ENCODE data around the gene DEPDC1B.
"Not testable (repeated sequence)": the region's sequence is repeated elsewhere in the genome, so short reads cannot be mapped to it uniquely, and the experiment has no call there.

The DEPDC1B gene

GRCh38 chr5:60638300-60638699 lies 61.7 kb downstream of the DEPDC1B start:
- DNase-seq: no peak

- no peak for DNase-seq
These were observed 63.3 kb downstream of the DEPDC1B start for GRCh38 chr5:60636644-60637043.

- DNase-seq: no peak
These were observed 64.0 kb downstream of the DEPDC1B start for GRCh38 chr5:60636001-60636400.

GRCh38 chr5:60634051-60634450 lies 65.9 kb downstream of the DEPDC1B start:
- no peak for DNase-seq

GRCh38 chr5:60633341-60633740 lies 66.6 kb downstream of the DEPDC1B start:
- no peak for DNase-seq

- no peak for DNase-seq
These were observed 67.8 kb downstream of the DEPDC1B start for GRCh38 chr5:60632153-60632552.

- DNase-seq: no peak
These were observed 69.1 kb downstream of the DEPDC1B start for GRCh38 chr5:60630836-60631235.

- DNase-seq: no peak
These were observed 69.8 kb downstream of the DEPDC1B start for GRCh38 chr5:60630179-60630578.

GRCh38 chr5:60624875-60625274 lies 75.1 kb downstream of the DEPDC1B start:
- DNase-seq: not testable (repeated sequence)

- DNase-seq: not testable (repeated sequence)
These were observed 79.2 kb downstream of the DEPDC1B start for GRCh38 chr5:60620752-60621151.

GRCh38 chr5:60613826-60614225 lies 86.1 kb downstream of the DEPDC1B start:
- DNase-seq: no peak

- DNase-seq: no peak
These were observed 88.7 kb downstream of the DEPDC1B start for GRCh38 chr5:60611099-60611740.

GRCh38 chr5:60604771-60605170 lies 95.2 kb downstream of the DEPDC1B start:
- DNase-seq: no peak

- no peak for DNase-seq
These were observed 101.5 kb downstream of the DEPDC1B start for GRCh38 chr5:60598424-60598823.

- DNase-seq: no peak
These were observed 102.2 kb downstream of the DEPDC1B start for GRCh38 chr5:60597572-60598320.

- no peak for DNase-seq
These were observed 105.1 kb downstream of the DEPDC1B start for GRCh38 chr5:60594715-60595477.

- no peak for DNase-seq
These were observed 109.8 kb downstream of the DEPDC1B start for GRCh38 chr5:60590172-60590571.

GRCh38 chr5:60587312-60587711 lies 112.7 kb downstream of the DEPDC1B start:
- DNase-seq: not testable (repeated sequence)

GRCh38 chr5:60586307-60586901 lies 113.6 kb downstream of the DEPDC1B start:
- no peak for DNase-seq

- DNase-seq: no peak
These were observed 114.3 kb downstream of the DEPDC1B start for GRCh38 chr5:60585618-60586017.

- no peak for DNase-seq
These were observed 115.7 kb downstream of the DEPDC1B start for GRCh38 chr5:60584304-60584703.

- DNase-seq: no peak
These were observed 116.3 kb downstream of the DEPDC1B start for GRCh38 chr5:60583616-60584015.

GRCh38 chr5:60578315-60578714 lies 121.7 kb downstream of the DEPDC1B start:
- no peak for DNase-seq

Measured in activated CD8-positive, alpha-beta memory T cell treated with anti-CD3 and anti-CD28 coated beads, Interleukin-2, amount 50 U/mL, for 48 hours (primary cell).